Keratinocyte (primary cell): Measurements from ENCODE around the gene PCDH8. TPM values are rescaled to one million over a fixed set of nuclear protein-coding genes. Genes with fewer than 3 reads are reported as not detected.

Experiments
- DNase-seq: peaks from one replicate; pipeline ENCODE4 v3.0.0-alpha.2; 2011; ENCODE audit warnings: low read depth, missing footprints, low spot score
- FAIRE-seq: peaks from 2 replicates; lab custom pipeline; 2011; peaks lifted over from hg19 to GRCh38; lab: Jason Lieb, UNC
- H2AFZ ChIP-seq: 2 replicates; pipeline ENCODE4 v1.6.0; 2012; ENCODE audit warnings: low read length, control low read depth, inconsistent platforms; ENCODE audit not compliant: control insufficient read depth
- H3K27ac ChIP-seq: 2 replicates; pipeline ENCODE4 v1.5.1; 2011; ENCODE audit warnings: low read length; ENCODE audit not compliant: control insufficient read depth, insufficient read depth
- H3K27me3 ChIP-seq: 3 replicates; pipeline ENCODE4 v1.6.0; 2011; ENCODE audit warnings: low read length; ENCODE audit not compliant: control insufficient read depth, insufficient read depth; ENCODE audit errors: extremely low read depth
- H3K36me3 ChIP-seq, 2 experiments: 2 replicates in 1 of 2; 3 replicates in 1 of 2; pipeline ENCODE4 v1.5.1; 2011; ENCODE audit warnings: low read length in 2 of 2, mild to moderate bottlenecking in 1 of 2; ENCODE audit not compliant: control insufficient read depth in 2 of 2, insufficient read depth in 2 of 2; ENCODE audit errors: extremely low read depth in 1 of 2
- H3K4me1 ChIP-seq: 3 replicates; pipeline ENCODE4 v1.5.1; 2011; ENCODE audit warnings: low read length; ENCODE audit not compliant: control insufficient read depth, insufficient read depth; ENCODE audit errors: extremely low read depth
- H3K4me2 ChIP-seq: 3 replicates; pipeline ENCODE4 v1.6.0; 2011; ENCODE audit warnings: low read depth, low read length; ENCODE audit not compliant: control insufficient read depth, insufficient read depth; ENCODE audit errors: extremely low read depth
- H3K4me3 ChIP-seq, 3 experiments: fragments of 200-600 bp in 1 of 3; sonication (generic) in 1 of 3; 2 replicates in 2 of 3; 3 replicates in 1 of 3; pipeline ENCODE4 v1.5.1; 2011 to 2016; ENCODE audit warnings: low read length in 3 of 3, mild to moderate bottlenecking in 3 of 3, control low read depth in 2 of 3, inconsistent platforms in 1 of 3, low read depth in 1 of 3, mixed read lengths in 1 of 3, mixed run types in 1 of 3, moderate library complexity in 1 of 3; ENCODE audit not compliant: control insufficient read depth in 2 of 3, insufficient read depth in 2 of 3; ENCODE audit errors: extremely low read depth in 1 of 3
- H3K79me2 ChIP-seq: 2 replicates; pipeline ENCODE4 v1.6.0; 2012; ENCODE audit warnings: low read length; ENCODE audit not compliant: control insufficient read depth, insufficient read depth
- H3K9ac ChIP-seq: 3 replicates; pipeline ENCODE4 v1.6.0; 2011; ENCODE audit warnings: low read length; ENCODE audit not compliant: control insufficient read depth, insufficient read depth; ENCODE audit errors: extremely low read depth
- H3K9me1 ChIP-seq: 3 replicates; pipeline ENCODE4 v1.6.0; 2011; ENCODE audit warnings: low read length; ENCODE audit not compliant: control insufficient read depth, insufficient read depth; ENCODE audit errors: extremely low read depth
- H3K9me3 ChIP-seq: 2 replicates; pipeline ENCODE4 v1.5.1; 2012; ENCODE audit warnings: low read depth, low read length; ENCODE audit not compliant: control insufficient read depth
- H4K20me1 ChIP-seq: 3 replicates; pipeline ENCODE4 v1.6.0; 2011; ENCODE audit warnings: low read length; ENCODE audit not compliant: control insufficient read depth, insufficient read depth; ENCODE audit errors: extremely low read depth
- EZH2 ChIP-seq: IDR thresholded peaks from one replicate; pipeline ENCODE4 v1.6.1; 2012; ENCODE audit warnings: inconsistent platforms, mild to moderate bottlenecking, low read length, moderate library complexity
- dilution Hi-C: fragments of 300-500 bp; cut with MboI; formaldehyde crosslinking; loops from one replicate; pipeline ENCODE4 v1.7.0; 2020; ENCODE audit warnings: low sequenced_read_pairs; ENCODE audit not compliant: extremely low pct_ligation_motif_present
- polyA plus RNA-seq, 5 experiments: library from polyadenylated mRNA; depleted of rRNA in 3 of 5; stranded (reverse) in 3 of 5; stranded (forward) in 1 of 5; unstranded in 1 of 5; fragments of >200 nt; gene quantifications; 1 replicate in 1 of 5; 2 replicates in 3 of 5; 3 replicates in 1 of 5; pipeline versions ENCODE4 v1.2.1 to v1.2.3, GENCODE V29; 2011 to 2012; ENCODE audit warnings: missing spikeins in 2 of 5, low read depth in 1 of 5, low replicate concordance in 1 of 5
- TF ChIP-seq, protein P1 (sequence below), 3 experiments: IDR thresholded peaks in 1 of 3; conservative IDR thresholded peaks in 1 of 3; optimal IDR thresholded peaks in 1 of 3; 2 replicates in 2 of 3; 3 replicates in 1 of 3; pipeline versions ENCODE3 to v1.5.1; 2011; ENCODE audit warnings: low read length in 3 of 3, mild to moderate bottlenecking in 3 of 3, moderate library complexity in 2 of 3, control low read depth in 1 of 3, inconsistent platforms in 1 of 3; ENCODE audit not compliant: insufficient read depth in 2 of 3; ENCODE audit errors: extremely low read depth in 1 of 3

PCDH8 gene
- polyA plus RNA-seq, 1 donor (not counting 4 experiments of a cell fraction or from before 2014, with no cell fraction given), result not detected

DNA sequence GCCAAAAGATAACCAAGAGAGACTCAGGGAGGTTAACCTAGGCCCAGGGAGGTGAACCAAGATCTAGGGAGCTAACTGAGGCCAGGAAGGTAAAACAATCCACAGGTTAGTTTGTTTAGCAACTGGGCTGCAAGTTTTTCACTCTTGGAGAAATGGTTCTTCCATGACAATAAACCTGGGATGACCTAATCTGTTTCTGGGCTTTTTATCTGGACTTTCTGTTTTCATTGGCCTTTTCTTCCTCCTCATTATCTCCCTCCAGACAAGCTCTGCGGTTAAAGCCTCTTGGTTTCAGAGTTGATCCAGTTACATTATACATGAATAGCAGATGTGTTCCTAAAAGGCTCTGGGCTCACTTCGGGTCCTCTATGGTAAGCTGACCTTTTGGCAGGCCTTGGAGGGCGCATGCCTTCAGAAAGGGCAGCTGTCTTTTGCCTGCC, 44.2 kb downstream of the PCDH8 start:
- FAIRE-seq (no peak), DNase-seq (no peak)
- H3K9me3 ChIP-seq, result no peaks in the 10 kb centered on the region
- no peak overlapping the region for H3K27ac ChIP-seq
- no peaks in the 10 kb centered on the region for H3K9me1 ChIP-seq
- H2AFZ ChIP-seq, result no peak overlapping the region
- dilution Hi-C loops, result no loop called here
- no peaks in the 10 kb centered on the region for H3K79me2 ChIP-seq
- H4K20me1 ChIP-seq, result no peaks in the 10 kb centered on the region
- no peak overlapping the region for H3K4me3 ChIP-seq
- TF ChIP-seq, protein P1, sequence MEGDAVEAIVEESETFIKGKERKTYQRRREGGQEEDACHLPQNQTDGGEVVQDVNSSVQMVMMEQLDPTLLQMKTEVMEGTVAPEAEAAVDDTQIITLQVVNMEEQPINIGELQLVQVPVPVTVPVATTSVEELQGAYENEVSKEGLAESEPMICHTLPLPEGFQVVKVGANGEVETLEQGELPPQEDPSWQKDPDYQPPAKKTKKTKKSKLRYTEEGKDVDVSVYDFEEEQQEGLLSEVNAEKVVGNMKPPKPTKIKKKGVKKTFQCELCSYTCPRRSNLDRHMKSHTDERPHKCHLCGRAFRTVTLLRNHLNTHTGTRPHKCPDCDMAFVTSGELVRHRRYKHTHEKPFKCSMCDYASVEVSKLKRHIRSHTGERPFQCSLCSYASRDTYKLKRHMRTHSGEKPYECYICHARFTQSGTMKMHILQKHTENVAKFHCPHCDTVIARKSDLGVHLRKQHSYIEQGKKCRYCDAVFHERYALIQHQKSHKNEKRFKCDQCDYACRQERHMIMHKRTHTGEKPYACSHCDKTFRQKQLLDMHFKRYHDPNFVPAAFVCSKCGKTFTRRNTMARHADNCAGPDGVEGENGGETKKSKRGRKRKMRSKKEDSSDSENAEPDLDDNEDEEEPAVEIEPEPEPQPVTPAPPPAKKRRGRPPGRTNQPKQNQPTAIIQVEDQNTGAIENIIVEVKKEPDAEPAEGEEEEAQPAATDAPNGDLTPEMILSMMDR (optimal IDR thresholded peaks at IDR 0.05 in 1 of 3, IDR thresholded peaks at IDR 0.05 in 1 of 3, conservative IDR thresholded peaks at IDR 0.05 in 1 of 3; ENCODE audit: extremely low read depth in 1 of 3, insufficient read depth in 2 of 3, low read length in 3 of 3), result no peak
- TF ChIP-seq EZH2, result no peak
- no peak overlapping the region for H3K4me2 ChIP-seq
- no peaks in the 10 kb centered on the region for H3K27me3 ChIP-seq
- no peaks in the 10 kb centered on the region for H3K4me1 ChIP-seq
- H3K36me3 ChIP-seq, result no peaks in the 10 kb centered on the region
- no peak overlapping the region for H3K9ac ChIP-seq

DNA sequence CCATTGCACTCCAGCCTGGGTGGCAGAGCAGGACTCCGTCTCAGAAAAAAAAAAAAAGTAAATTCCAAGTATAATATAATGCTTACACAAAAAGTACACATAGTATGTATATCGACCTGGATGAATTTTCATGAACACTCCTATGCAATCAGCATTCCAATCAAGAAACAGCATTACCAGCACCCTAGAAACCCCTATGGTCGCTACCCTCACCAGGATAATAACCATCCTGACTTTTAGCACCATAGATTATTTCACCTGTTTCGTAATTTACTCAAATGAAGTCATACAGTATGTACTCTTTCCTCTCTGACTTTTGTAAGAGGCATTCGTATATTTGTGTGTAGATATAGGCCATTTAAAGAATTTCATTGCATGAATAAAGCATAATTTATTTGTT, 47.6 kb downstream of the PCDH8 start:
- H3K9ac ChIP-seq, result no peak overlapping the region
- H2AFZ ChIP-seq, result no peak overlapping the region
- H3K36me3 ChIP-seq, result no peaks in the 10 kb centered on the region
- H3K27ac ChIP-seq, result no peak overlapping the region
- no peaks in the 10 kb centered on the region for H3K4me1 ChIP-seq
- TF ChIP-seq, protein P1 (optimal IDR thresholded peaks at IDR 0.05 in 1 of 3, IDR thresholded peaks at IDR 0.05 in 1 of 3, conservative IDR thresholded peaks at IDR 0.05 in 1 of 3; ENCODE audit: extremely low read depth in 1 of 3, insufficient read depth in 2 of 3, low read length in 3 of 3), result no peak
- no peak for TF ChIP-seq EZH2
- DNase-seq (no peak), FAIRE-seq (no peak)
- no peak overlapping the region for H3K4me3 ChIP-seq
- H3K79me2 ChIP-seq, result no peaks in the 10 kb centered on the region
- dilution Hi-C loops, result no loop called here
- no peaks in the 10 kb centered on the region for H3K27me3 ChIP-seq
- H3K4me2 ChIP-seq, result no peak overlapping the region
- no peaks in the 10 kb centered on the region for H3K9me1 ChIP-seq
- H4K20me1 ChIP-seq, result no peaks in the 10 kb centered on the region
- H3K9me3 ChIP-seq, result no peaks in the 10 kb centered on the region
